ENCODE data around the gene RHOBTB1. TPM values are rescaled to one million over a fixed set of nuclear protein-coding genes. Genes with fewer than 3 reads are reported as not detected.

RHOBTB1 gene
- total and polyA plus RNA-seq, 9 of the 15 experiments (the other 6 are each of a cell fraction or from before 2014, with no cell fraction given): 1.7 to 11.7 (median 9.3) TPM

DNA sequence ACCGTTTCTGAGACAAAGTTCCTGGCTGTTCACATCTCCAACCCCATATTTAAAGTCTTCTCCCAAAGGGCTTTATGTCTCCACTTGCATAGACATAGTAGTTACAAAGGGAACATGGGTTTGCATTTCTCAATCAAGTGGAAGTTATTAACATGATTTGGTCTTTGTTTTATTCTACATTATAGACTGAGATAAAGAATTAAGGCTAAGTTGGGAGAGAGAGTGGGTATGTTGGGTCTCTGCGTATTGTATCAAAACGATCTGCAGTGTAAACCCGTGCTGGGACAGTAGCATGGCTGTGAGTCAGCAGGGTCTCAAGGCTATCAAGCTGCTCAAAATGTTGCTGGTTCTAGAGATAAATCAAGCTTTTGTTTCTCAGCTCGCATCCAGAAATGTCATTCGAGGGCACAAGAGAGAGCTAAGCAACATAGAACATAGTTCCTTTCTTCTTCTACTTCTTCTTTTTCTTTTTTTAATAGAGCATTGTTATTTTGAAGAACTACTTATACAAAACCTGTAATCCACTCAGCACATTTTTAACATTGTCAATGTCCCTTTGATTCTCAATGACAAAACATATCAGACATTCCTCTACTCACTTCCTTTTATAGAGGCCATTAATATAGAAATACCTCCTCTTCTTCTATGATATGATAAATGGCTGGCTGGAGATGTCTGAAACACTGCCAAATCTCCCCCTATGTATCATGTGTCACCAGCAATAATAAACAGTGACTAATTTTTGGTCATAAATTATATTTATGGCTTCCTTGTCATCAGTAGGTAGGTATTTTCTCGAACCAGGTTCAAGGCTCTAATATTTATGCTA is 34.5 kb upstream of the RHOBTB1 start (continued):
- TF ChIP-seq, protein P1, sequence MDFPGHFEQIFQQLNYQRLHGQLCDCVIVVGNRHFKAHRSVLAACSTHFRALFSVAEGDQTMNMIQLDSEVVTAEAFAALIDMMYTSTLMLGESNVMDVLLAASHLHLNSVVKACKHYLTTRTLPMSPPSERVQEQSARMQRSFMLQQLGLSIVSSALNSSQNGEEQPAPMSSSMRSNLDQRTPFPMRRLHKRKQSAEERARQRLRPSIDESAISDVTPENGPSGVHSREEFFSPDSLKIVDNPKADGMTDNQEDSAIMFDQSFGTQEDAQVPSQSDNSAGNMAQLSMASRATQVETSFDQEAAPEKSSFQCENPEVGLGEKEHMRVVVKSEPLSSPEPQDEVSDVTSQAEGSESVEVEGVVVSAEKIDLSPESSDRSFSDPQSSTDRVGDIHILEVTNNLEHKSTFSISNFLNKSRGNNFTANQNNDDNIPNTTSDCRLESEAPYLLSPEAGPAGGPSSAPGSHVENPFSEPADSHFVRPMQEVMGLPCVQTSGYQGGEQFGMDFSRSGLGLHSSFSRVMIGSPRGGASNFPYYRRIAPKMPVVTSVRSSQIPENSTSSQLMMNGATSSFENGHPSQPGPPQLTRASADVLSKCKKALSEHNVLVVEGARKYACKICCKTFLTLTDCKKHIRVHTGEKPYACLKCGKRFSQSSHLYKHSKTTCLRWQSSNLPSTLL (IDR thresholded peaks at IDR 0.05): no peak
- TF ChIP-seq RBFOX2 (IDR thresholded peaks at IDR 0.05; ENCODE audit: low read depth, low read length) (no peak), HDAC1 (IDR thresholded peaks at IDR 0.05) (peak in 1 of 2 experiments; percentile 85; a peak in 2 of 4 replicates), ARNT (IDR thresholded peaks at IDR 0.05) (peak; percentile 59 to 72), DACH1 (IDR thresholded peaks at IDR 0.05; ENCODE audit: partially characterized antibody) (peak; percentile 70), CHCHD3 (CRISPR knock-in tag; IDR thresholded peaks at IDR 0.05) (no peak), SIRT6 (IDR thresholded peaks at IDR 0.05; ENCODE audit: low read depth, low read length) (no peak), ZNF586 (CRISPR knock-in tag; conservative IDR thresholded peaks at IDR 0.05) (no peak), GABPA (tag; conservative IDR thresholded peaks at IDR 0.05; ENCODE audit: low read depth) (no peak; the same call in 1 of the 2 replicates), SIN3A (IDR thresholded peaks at IDR 0.05; ENCODE audit: borderline replicate concordance in 2 of 2, control insufficient read depth in 1 of 2, low read depth in 2 of 2, low read length in 2 of 2) (no peak), CBFA2T2 (conservative IDR thresholded peaks at IDR 0.05) (peak; percentile 94), NRF1 (conservative IDR thresholded peaks at IDR 0.05 in 1 of 2, IDR thresholded peaks at IDR 0.05 in 1 of 2) (no peak), ZNF165 (CRISPR knock-in tag; IDR thresholded peaks at IDR 0.05; ENCODE audit: borderline replicate concordance) (no peak), ZNF778 (CRISPR knock-in tag; IDR thresholded peaks at IDR 0.05) (no peak), FOXK2 (conservative IDR thresholded peaks at IDR 0.05 in 1 of 2, IDR thresholded peaks at IDR 0.05 in 1 of 2; ENCODE audit: low read depth in 2 of 2) (peak; percentile 66 to 69), ZNF121 (CRISPR knock-in tag; conservative IDR thresholded peaks at IDR 0.05) (no peak)
- TF ChIP-seq, protein P2, sequence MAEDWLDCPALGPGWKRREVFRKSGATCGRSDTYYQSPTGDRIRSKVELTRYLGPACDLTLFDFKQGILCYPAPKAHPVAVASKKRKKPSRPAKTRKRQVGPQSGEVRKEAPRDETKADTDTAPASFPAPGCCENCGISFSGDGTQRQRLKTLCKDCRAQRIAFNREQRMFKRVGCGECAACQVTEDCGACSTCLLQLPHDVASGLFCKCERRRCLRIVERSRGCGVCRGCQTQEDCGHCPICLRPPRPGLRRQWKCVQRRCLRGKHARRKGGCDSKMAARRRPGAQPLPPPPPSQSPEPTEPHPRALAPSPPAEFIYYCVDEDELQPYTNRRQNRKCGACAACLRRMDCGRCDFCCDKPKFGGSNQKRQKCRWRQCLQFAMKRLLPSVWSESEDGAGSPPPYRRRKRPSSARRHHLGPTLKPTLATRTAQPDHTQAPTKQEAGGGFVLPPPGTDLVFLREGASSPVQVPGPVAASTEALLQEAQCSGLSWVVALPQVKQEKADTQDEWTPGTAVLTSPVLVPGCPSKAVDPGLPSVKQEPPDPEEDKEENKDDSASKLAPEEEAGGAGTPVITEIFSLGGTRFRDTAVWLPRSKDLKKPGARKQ (CRISPR knock-in tag; IDR thresholded peaks at IDR 0.05): no peak
- TF ChIP-seq, protein P3, sequence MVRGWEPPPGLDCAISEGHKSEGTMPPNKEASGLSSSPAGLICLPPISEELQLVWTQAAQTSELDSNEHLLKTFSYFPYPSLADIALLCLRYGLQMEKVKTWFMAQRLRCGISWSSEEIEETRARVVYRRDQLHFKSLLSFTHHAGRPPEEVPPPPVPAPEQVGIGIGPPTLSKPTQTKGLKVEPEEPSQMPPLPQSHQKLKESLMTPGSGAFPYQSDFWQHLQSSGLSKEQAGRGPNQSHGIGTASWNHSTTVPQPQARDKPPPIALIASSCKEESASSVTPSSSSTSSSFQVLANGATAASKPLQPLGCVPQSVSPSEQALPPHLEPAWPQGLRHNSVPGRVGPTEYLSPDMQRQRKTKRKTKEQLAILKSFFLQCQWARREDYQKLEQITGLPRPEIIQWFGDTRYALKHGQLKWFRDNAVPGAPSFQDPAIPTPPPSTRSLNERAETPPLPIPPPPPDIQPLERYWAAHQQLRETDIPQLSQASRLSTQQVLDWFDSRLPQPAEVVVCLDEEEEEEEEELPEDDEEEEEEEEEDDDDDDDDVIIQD (CRISPR knock-in tag; IDR thresholded peaks at IDR 0.05): no peak
- TF ChIP-seq, protein P4, sequence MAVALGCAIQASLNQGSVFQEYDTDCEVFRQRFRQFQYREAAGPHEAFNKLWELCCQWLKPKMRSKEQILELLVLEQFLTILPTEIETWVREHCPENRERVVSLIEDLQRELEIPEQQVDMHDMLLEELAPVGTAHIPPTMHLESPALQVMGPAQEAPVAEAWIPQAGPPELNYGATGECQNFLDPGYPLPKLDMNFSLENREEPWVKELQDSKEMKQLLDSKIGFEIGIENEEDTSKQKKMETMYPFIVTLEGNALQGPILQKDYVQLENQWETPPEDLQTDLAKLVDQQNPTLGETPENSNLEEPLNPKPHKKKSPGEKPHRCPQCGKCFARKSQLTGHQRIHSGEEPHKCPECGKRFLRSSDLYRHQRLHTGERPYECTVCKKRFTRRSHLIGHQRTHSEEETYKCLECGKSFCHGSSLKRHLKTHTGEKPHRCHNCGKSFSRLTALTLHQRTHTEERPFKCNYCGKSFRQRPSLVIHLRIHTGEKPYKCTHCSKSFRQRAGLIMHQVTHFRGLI (CRISPR knock-in tag; IDR thresholded peaks at IDR 0.05): no peak

All from K562 (cell line).